NT2/D1 (cell line): ENCODE results near the gene RNU4-1.

Experiments
- SUZ12 ChIP-seq: IDR thresholded peaks from 2 replicates; pipeline ENCODE4 v1.6.1; 2011; ENCODE audit not compliant: insufficient read length, insufficient read depth; ENCODE audit errors: extremely low read depth
- ZNF274 ChIP-seq: IDR thresholded peaks from 2 replicates; pipeline ENCODE4 v1.6.1; 2011; ENCODE audit warnings: mild to moderate bottlenecking, low read depth, low read length

GRCh38 chr12:120264086-120264903, 28.7 kb downstream of the RNU4-1 start:
- TF ChIP-seq ZNF274 = no peak
- no peak for TF ChIP-seq SUZ12
